HepG2 (cell line): ENCODE results near the gene TLNRD1. TPM values are rescaled to one million over a fixed set of nuclear protein-coding genes. Genes with fewer than 3 reads are reported as not detected.
A peak's percentile ranks its signal among the peaks of the same experiment; 100 is the strongest.

Experiments used
- KLF12 ChIP-seq: sonication (generic); formaldehyde crosslinking; IDR thresholded peaks from 2 replicates; pipeline ENCODE4 v1.4.0; 2020; ENCODE audit warnings: missing genetic modification reagents, borderline replicate concordance
- LRRFIP1 ChIP-seq: sonication (generic); formaldehyde crosslinking; conservative IDR thresholded peaks from 2 replicates; pipeline ENCODE4 v1.4.0; 2020; ENCODE audit warnings: missing genetic modification reagents
- RCOR2 ChIP-seq: IDR thresholded peaks from 2 replicates; pipeline ENCODE4 v1.6.1; 2016; ENCODE audit warnings: missing biosample characterization, missing genetic modification reagents
- SAP130 ChIP-seq: IDR thresholded peaks from 2 replicates; pipeline ENCODE4 v1.6.1; 2016; ENCODE audit warnings: low read depth
- THYN1 ChIP-seq: sonication (generic); formaldehyde crosslinking; IDR thresholded peaks from 2 replicates; pipeline ENCODE4 v1.8.1; 2023; ENCODE audit warnings: low read depth, mild to moderate bottlenecking, moderate library complexity, missing genetic modification reagents, borderline replicate concordance
- USF2 ChIP-seq, 2 experiments: sonication (generic) in 1 of 2; formaldehyde crosslinking in 1 of 2; IDR thresholded peaks; 2 replicates each; pipeline versions ENCODE4 v1.5.1 to v1.6.1; 2011 to 2020; ENCODE audit warnings: borderline replicate concordance in 1 of 2, low read depth in 1 of 2, low read length in 1 of 2, mild to moderate bottlenecking in 1 of 2, missing genetic modification reagents in 1 of 2, moderate library complexity in 1 of 2
- ZIK1 ChIP-seq: sonication (generic); formaldehyde crosslinking; IDR thresholded peaks from 2 replicates; pipeline ENCODE4 v1.5.0; 2020; ENCODE audit warnings: mild to moderate bottlenecking, low read depth, missing genetic modification reagents, borderline replicate concordance
- ZNF12 ChIP-seq: sonication (generic); formaldehyde crosslinking; IDR thresholded peaks from 2 replicates; pipeline ENCODE4 v1.5.0; 2020; ENCODE audit warnings: missing genetic modification reagents
- ZNF136 ChIP-seq: sonication (generic); formaldehyde crosslinking; IDR thresholded peaks from 2 replicates; pipeline ENCODE4 v1.8.1; 2022; ENCODE audit warnings: low read depth, mild to moderate bottlenecking, moderate library complexity, missing genetic modification reagents
- ZNF543 ChIP-seq: sonication (generic); formaldehyde crosslinking; IDR thresholded peaks from 2 replicates; pipeline ENCODE4 v1.4.0; 2020; ENCODE audit warnings: mild to moderate bottlenecking, missing genetic modification reagents
- ZNF550 ChIP-seq: sonication (generic); formaldehyde crosslinking; IDR thresholded peaks from 2 replicates; pipeline ENCODE4 v1.4.0; 2020; ENCODE audit warnings: mild to moderate bottlenecking, missing genetic modification reagents, borderline replicate concordance
- ZNF576 ChIP-seq: sonication (generic); formaldehyde crosslinking; IDR thresholded peaks from 2 replicates; pipeline ENCODE4 v1.4.0; 2020; ENCODE audit warnings: mild to moderate bottlenecking, missing genetic modification reagents
- ZNF609 ChIP-seq: sonication (generic); formaldehyde crosslinking; IDR thresholded peaks from 2 replicates; pipeline ENCODE4 v1.4.0; 2020; ENCODE audit warnings: mild to moderate bottlenecking, missing genetic modification reagents, borderline replicate concordance
- ZNF672 ChIP-seq: sonication (generic); formaldehyde crosslinking; IDR thresholded peaks from 2 replicates; pipeline ENCODE4 v1.8.1; 2022; ENCODE audit warnings: missing genetic modification reagents
- polyA plus RNA-seq, 8 experiments: library from polyadenylated mRNA; depleted of rRNA in 3 of 8; stranded (reverse) in 7 of 8; unstranded in 1 of 8; fragments of >200 nt; fragmentation: Illumina TruSeq in 4 of 8; extraction: Trizol in 4 of 8; gene quantifications; 2 replicates each; pipeline versions ENCODE4 v1.2.1 to v1.2.3, GENCODE V29; 2011 to 2016; ENCODE audit warnings: low read depth in 4 of 8, missing spikeins in 1 of 8, mixed read lengths in 1 of 8; ENCODE audit not compliant: insufficient read depth in 1 of 8
- total RNA-seq, 5 experiments: library from RNA; depleted of rRNA; stranded (reverse); fragments of >200 nt; fragmentation: Illumina TruSeq; extraction: Trizol; gene quantifications; 2 replicates each; pipeline ENCODE4 v1.2.3, GENCODE V29; 2016; ENCODE audit warnings: low read depth in 1 of 5

The TLNRD1 gene
- total and polyA plus RNA-seq, 2 of the 13 experiments (the other 11 are each of a cell fraction or from before 2014, with no cell fraction given), result 3.4 to 5.3 TPM

GRCh38 chr15:80989518-80990478, 10.9 kb upstream of the TLNRD1 start, which contains the start of gene MESD (continued):
- TF ChIP-seq USF2 (IDR thresholded peaks at IDR 0.05; ENCODE audit: low read depth, low read length), result no peak
- TF ChIP-seq USF2 (CRISPR knock-in tag; IDR thresholded peaks at IDR 0.05; ENCODE audit: borderline replicate concordance), result no peak
- 0 out of 2 replicates have a peak, but pooled peaks have one; percentile 79 for TF ChIP-seq ZNF543 (CRISPR knock-in tag)
- TF ChIP-seq ZNF12 (CRISPR knock-in tag), result 0 out of 2 replicates have a peak, but pooled peaks have one; percentile 9
- TF ChIP-seq LRRFIP1, result no peak
- TF ChIP-seq ZIK1, result 0 out of 2 replicates have a peak, but pooled peaks have one; percentile 55
- TF ChIP-seq ZNF609 (CRISPR knock-in tag), result peak; percentile 44; the same call in 1 of the 2 replicates
- no peak for TF ChIP-seq ZNF136
- TF ChIP-seq ZNF672 (CRISPR knock-in tag), result no peak
- TF ChIP-seq RCOR2 (CRISPR knock-in tag), result no peak
- TF ChIP-seq KLF12 (CRISPR knock-in tag), result peak; percentile 26; the same call in 1 of the 2 replicates
- TF ChIP-seq THYN1, result no peak
- TF ChIP-seq ZNF576 (CRISPR knock-in tag), result no peak
- TF ChIP-seq ZNF550 (CRISPR knock-in tag), result no peak
- peak; percentile 78 for TF ChIP-seq SAP130 (CRISPR knock-in tag)
